GM19239 (cell line): Measurements from ENCODE around the gene PNLIPRP1.

Source experiments
- DNase-seq: peaks from one replicate; pipeline ENCODE4 v3.0.0; 2011; ENCODE audit warnings: low spot score; ENCODE audit not compliant: insufficient read length
- FAIRE-seq: peaks from 2 replicates; lab custom pipeline; 2011; peaks lifted over from hg19 to GRCh38; lab: Jason Lieb, UNC

The PNLIPRP1 gene

DNA sequence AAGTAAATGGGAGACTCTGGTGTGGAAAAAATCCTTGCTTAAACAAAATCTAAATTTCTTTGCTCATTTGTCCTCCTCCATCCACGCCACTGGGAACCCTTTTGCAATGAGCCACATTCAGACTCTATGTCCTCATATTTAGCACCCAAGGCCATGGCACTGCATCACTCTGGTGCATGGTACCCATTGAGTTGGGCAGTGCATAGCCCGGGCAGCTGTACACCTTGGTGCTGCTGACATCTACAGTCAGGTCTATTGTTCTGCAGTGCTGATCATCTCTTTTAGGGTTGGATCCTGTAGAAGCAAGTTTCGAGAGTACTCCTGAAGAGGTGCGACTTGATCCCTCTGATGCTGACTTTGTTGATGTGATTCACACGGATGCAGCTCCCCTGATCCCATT lies 6.8 kb downstream of the PNLIPRP1 start:
- no peak for FAIRE-seq
- DNase-seq, result no peak

DNA sequence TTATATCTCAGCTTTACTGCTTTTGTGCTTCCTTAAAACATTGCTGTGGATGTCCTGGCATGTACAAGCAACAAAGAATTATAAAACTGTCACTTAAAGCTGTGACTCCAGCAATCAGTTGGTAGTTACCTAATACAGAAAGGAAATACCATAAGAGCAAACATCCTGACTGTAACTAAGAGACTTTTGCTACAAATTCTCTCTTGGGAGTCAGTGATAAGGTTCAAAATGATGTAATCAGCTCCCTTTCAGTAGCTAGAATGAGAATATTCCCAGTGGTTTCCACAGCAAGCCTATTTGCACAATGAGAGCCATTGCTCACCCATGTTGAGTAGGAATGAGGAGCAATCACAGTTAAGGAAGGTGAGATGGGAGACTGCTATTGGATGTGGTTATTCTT lies 7.6 kb downstream of the PNLIPRP1 start:
- no peak for FAIRE-seq

DNA sequence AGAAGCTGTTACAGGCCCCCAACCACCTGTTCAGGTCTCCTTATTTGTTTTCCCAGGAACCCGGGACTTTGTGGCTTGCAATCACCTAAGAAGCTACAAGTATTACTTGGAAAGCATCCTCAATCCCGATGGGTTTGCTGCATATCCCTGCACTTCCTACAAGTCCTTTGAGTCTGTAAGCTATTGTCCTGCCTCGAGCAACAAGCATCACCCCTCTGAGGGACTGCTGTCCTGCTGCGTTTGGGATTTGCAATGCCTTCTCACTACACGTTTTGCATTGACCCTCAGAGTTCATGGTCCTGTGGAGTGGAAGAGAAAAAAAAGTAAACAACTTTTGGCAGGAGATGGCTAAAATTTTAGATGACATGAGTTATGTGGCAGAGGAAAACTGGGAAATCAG lies 9.2 kb downstream of the PNLIPRP1 start:
- FAIRE-seq (no peak), DNase-seq (no peak)

More for the DNA sequence above, 7.6 kb downstream of the PNLIPRP1 start:
- no peak for DNase-seq

DNA sequence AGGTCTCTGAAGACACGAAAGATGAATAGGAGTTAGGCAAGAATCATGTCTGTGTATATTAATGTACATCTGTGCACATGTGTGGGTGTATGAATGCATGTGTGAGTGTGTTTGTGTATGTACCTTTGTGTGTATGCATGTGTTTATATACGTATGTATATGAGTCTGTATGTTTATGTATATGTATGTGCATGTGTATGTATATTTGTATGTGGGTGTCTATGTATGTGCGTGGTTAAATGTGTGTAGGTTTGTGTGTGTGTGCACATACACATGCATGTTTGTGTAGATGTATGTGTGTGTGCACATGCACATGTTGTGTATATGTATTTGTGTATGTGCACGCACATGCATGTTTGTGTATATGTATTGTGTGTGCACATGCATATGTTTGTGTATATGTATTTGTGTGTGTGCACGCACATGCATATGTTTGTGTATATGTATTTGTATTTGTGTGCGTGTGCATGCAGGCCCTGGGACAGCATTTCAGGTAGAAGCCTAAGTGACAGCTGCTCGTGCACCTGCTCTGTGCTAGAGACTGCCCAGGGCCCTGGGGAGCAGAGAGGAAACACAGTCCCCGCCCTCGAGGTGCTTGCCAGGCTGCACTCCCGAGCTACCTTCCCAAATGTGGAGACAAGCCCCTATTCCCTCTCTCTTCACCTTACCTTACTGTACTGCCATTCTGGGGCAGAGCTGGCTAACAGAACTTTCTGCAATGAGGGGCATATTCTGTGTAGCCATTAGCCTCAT lies 12.1 kb downstream of the PNLIPRP1 start:
- no peak for FAIRE-seq
- DNase-seq, result no peak

DNA sequence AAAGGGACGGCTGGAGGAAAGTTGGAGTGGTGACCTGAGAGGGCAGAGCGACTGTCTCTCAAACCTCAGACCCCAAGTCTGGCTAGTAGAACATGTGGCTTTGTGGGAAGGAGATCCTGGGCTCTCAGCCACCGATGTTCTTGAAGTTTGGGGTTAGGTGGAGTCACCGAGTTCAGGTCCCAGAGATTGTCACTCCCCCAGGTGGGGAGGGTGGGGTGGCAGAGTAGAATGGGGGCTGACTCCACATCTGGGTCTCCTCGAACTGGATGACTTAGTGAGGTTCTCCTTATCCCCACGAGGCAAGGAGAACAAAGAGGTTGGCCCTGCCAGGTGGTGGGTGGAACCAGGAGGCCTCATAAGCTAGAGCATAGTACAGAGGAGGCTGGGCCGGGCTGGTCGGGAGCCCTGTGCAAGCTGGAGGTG lies 15.3 kb downstream of the PNLIPRP1 start:
- no peak for FAIRE-seq
- DNase-seq, result no peak

DNA sequence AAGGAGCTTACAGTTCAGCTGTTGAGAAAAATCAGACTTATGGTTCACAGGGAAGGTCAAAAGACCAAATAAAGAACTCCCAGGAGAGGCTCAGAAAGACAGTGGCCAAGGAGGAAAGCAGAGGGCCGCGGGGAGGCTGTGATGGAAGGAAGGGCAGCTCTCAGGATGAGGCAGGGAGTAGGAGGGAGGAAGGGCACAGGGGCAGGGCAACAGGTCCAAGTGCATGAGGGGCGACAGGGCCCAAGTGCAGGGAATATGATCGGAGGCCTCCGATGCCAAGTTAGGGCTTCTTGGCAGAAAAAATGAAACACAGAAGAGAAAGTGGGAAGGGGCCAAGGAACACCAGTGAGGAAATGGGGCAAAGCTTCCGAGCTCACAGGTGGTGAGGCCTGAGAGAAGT lies 16.6 kb downstream of the PNLIPRP1 start:
- DNase-seq (no peak), FAIRE-seq (no peak)

DNA sequence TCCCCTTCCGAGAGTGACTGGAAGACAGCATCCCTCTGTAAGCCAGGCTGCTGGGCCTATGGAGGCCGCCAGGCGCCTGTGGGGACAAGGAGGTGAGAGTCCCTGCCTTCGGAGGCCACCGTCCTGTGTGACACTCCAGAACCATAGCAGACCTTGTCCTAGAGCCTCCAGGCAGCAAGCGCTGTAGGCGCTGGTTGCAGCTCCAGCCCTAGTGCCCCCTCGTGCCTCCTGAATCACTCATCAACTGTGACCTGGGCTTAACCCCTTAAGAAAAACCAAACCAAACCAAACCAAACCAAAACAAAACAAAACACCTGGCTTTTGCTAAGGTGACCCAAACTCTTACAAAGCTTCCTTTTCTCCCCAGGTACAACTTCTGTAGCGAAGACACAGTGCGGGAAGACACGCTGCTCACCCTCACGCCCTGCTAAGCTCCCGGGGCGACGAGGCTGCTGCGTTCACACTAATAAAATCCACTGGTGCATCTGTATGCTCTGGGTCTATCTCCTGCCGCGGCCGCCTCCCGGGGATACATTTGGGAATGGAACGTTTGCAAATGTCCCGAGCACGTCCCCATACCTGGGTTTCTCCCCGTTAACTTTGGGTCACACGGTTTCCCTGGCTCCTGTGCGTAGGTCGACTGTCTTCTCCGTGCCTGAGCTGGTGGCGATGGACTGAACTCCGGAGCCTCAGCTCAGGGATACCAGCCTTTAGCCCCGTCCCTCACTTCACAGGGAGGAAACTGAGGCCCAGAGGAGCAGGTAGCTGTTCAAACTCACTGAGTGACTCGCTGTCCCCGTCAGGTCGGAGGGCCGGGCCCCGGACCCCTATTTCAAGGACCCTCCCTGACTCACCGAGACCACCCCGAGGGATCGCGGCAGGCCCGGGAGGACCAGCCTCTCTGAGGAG lies 18.2 kb downstream of the PNLIPRP1 start:
- no peak for FAIRE-seq
- no peak for DNase-seq

DNA sequence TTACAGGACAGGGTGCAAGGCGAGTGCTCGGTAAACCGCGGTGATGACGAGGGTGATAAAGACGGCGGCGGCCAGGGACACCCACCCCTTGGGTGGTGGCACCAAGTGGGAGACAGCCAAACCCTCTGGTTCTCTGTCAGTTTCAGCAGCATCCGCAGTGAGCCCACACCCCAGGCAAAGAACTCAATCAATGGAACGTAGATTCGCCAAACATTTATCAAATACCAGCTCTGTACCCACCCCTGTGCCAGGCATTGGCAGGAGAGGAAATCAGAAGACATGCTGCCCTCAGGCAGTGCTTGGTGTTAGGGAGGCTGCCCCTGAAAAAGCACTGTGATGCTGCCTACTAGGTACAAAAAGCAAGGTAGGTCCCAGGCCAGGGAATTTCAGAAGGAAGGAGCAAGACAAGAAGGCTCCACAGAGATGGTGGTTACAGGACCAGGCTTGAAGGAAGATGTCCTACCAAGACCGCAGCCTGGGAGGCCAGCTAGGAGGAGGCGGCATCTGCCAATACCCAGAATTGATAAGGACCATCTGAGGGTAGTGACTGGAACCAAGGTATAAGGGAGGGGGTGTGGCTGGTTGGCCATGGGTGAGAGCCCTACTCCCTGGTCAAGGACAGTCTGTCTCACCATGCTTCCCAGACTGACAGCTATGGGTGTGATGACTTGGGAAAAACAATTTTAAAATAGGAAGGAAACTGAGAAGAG lies 19.8 kb downstream of the PNLIPRP1 start:
- DNase-seq, result no peak
- no peak for FAIRE-seq

DNA sequence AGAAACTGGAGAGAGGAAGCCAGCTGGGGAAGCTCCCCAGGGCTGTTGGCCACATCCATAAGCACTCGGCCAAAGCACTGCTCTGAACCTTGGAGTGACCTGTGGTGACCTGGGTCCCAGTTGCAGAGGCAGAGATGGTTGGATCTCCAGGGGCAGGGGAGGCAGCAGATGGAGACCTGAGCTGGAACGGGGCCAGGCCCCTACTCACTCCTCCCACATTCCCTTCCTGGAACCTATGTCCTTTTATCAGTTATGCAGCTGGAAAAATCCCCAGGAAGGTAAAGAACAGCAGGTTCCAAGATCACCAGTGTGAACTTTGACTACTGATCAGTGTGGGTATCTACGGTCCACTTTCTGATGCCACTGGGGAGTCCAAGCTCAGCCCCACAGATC lies 20.4 kb downstream of the PNLIPRP1 start:
- no peak for FAIRE-seq

DNA sequence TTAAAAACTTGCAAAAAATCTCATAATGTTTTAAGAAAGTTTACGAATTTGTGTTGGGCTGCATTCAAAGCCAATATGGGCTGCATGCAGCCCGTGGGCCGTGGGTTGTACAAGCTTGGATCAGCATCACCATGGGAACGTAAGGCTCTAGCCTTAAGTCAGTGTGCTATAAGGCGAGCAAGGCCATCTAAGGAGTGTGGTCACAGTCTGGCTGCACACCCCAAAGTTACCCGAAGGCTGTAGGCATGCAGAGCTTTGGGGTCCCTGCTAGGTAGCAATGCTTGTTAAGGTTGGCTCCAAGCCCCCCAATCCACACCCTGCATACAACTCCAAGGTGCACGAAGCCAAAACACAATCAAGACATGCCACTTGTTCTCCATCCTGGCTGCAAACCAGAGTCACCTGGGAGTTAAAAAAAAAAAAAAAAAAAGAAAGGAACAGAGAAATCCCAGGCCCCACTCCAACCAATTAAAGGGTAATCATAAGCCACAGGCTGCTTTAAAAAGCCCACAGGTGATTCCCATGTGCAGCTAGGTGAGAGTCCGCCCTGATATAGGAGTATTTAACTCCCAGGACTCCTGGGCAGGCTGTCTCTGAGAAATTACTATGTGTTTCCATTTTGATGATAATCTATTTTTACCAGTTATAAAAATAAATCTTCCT lies 21.5 kb downstream of the PNLIPRP1 start:
- FAIRE-seq (no peak), DNase-seq (no peak)

More for the DNA sequence above, 20.4 kb downstream of the PNLIPRP1 start:
- no peak for DNase-seq

DNA sequence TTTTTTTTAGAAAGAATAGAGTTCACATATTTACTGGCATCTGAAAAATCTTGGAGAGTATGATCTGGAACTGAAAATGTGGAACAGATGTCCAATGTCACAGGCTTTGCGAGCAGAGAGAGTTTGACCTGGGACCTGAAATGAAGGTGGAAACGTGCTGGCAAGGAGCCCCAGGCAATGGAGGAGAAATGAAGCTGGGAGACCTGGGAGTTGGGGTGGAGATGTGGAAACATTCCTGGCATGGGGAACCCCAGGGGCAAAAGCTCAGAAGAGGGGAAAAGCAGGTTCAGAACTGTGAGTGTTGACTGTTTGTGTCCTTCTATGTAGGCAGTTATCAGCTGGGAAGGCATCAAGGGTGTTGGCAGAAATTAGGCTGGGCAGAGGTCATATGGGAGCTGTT lies 22.7 kb downstream of the PNLIPRP1 start:
- DNase-seq (no peak), FAIRE-seq (no peak)

DNA sequence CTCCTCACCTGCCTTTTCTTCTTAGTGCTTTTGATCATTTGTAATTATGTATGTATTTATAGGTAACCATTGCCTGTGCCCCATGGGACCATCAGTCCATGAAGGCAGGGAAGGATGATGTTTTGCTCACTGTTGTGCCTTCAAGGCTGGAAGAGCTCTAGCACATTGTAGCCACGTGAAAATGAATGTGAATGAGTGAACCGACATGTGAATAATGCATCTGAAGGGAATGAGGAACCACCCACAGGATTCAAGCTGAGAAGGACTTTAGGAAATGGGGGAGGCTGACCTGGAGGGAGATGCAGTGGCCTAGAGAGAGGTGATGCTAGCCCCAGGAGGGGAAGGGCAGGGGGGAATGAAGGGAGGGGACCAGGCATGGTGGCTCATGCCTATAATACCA lies 24.0 kb downstream of the PNLIPRP1 start:
- no peak for FAIRE-seq
- no peak for DNase-seq

DNA sequence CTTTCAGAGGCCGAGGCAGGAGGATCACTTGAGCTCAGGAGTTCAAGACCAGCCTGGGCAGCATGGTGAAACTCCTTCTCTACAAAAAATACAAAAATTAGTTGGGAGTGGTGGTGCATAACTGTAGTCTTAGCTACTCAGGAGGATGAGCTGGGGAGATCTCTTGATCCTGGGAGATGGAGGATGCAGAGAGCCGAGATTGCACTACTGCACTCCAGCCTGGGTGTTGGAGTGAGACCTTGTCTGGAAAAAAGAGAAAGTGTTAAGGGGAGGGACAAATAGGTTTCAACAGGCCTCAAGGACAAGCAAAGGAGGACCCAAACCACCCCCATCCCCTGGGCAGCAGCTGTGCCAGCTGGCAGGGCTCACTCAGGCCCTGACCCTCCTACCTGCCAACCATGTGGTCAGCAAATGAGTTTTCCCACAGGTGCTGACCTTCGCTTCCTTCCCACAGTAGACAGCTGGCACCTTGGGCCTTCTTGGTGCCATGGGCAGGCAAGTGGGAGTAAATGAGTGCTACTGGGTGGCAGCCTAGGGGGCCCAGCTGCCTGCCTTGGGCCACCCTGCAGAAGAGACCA lies 24.5 kb downstream of the PNLIPRP1 start:
- no peak for DNase-seq
- no peak for FAIRE-seq

DNA sequence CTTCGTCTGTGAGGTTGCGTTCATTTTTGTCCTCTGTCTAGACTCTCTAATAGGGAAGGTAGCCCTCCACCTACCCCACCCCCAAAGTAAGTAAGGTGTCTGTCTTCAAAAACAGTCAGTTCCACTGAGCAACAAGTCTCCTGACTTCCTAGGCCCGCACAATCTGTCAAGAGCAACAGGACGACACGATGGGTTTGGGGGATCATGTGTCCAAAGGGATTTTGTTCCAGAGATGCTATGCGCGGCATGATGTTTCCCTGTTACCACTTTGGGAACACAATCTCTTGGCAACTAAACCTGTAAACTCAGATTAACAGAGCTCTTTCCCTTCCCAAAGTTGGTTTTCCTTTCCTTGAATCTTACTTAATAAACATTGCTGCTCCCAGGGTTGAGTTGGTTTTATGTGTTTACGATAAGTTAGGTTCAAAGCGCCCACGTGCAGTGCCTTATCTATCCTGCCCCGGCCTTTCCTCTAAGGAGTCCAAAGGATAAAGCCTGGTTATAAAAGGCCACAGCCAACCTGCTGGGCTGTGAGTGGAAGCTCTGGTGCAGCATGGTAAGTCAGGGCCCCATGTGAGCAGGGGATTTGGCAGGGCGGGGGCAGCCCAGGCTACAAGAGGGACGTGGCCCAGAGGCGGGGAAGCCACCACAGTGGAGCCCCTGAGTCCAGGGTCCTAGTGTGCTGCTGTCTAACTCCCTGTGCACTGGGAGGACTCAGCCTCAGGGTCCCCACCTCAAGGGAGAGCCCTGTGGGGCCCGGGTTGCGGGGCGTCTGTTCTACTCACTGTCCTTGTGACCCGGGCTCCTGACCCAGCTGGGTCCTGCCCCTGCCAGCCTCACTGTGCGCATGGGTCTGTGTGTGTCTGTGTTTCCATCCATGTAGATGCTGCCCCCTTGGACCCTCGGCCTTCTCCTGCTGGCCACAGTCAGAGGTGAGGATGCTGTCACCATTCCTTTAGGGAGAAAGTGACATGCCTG lies 30.0 kb downstream of the PNLIPRP1 start, which contains the start of gene PNLIPRP2:
Gene PNLIPRP2 (plus strand): TSS at position 531 of the 978 bp plus-strand sequence.
- FAIRE-seq (no peak), DNase-seq (no peak)

DNA sequence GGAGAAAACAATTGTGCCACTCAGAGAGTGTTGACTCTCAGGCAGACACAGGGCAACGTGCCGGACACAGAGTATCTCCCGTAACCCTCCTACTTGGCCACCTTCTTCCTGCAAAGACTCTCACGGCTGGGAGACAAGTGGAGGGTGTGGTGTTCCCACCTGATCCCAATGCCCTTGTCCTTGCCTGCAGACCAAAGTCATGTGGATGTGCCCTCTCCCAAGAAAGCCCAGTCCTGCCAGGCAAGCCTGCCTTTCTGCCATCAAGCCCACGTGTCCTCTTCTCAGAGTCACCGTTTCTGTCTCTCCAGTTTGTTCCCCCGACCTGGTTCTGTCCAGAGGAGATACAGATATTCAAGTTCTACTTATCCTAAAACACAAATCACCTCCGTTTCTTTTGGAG lies 30.7 kb downstream of the PNLIPRP1 start:
- FAIRE-seq (no peak), DNase-seq (no peak)

DNA sequence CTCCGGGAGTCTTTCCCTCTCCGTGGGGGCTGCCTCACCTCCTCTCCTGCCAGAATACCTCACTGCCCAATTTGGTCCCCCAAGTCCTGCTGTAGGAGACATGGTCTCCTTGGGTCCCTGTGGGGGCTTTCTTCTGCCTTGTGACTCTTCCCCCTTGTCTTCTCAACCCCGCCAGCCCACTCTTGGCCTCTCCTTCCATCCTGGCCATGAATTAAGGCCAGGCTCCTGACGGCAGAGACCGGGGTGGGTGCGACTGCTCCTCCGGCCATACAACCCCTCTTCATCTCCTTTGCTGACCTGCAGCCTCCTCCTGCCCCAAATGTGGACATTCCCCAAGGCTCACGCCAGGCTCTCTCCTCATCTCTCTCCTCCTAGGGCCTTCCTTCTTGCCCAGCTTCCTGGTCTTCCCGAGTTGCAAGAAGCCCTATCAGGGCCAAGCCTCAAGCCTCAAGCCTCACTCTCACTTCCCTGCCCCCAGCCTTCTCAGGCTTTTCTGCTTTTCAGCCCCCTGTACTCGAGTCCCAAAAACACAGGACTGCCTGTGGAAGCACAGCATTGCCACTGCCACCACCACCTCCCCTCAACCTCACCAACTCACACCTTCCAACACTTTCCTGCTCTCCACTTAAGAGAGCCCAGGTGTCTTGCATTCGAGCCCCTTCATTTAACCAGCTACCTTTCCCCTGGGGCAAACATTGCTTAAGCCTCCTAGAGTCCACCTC lies 31.3 kb downstream of the PNLIPRP1 start:
- no peak for DNase-seq
- FAIRE-seq, result no peak

DNA sequence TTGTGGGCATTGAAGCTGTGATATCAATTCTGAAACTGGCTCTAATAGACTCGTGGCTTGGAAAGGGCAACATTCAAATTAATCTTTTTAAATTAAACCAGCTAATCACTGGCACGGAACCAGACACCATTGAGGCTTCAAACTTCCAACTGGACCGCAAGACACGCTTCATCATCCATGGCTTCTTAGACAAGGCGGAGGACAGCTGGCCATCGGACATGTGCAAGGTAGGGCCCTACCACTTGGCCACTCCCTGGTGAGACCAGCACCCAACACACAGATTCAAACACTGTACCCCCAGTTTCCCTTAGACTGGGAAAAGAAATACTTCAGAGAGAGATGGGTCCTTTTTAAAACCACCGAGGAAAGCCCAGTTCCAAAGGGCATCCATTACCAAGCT lies 35.1 kb downstream of the PNLIPRP1 start:
- FAIRE-seq (no peak), DNase-seq (no peak)

DNA sequence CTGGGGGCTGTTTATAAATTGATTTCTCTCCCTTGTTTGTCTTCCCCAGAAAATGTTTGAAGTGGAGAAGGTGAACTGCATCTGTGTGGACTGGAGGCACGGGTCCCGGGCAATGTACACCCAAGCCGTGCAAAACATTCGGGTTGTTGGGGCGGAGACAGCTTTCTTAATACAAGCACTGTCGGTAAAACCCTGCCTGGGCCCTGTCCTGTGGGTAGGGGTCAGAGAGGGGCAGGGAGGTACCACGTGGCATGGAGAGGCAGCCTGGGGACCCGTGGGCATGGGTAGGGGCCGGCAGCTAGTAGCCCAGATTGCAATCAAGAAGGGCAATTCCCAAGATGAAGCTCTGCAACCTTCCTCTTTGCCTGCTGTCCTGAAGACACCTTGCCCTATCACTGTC lies 36.1 kb downstream of the PNLIPRP1 start:
- FAIRE-seq, result no peak
- DNase-seq, result no peak
